Neuron (in vitro differentiated cells): ENCODE measurements around the gene STN1.

Experiments
- H2AFZ ChIP-seq: one replicate; pipeline ENCODE4 v1.6.1; 2013; ENCODE audit warnings: low read depth, mild to moderate bottlenecking, inconsistent platforms, low read length, moderate library complexity
- H3K27me3 ChIP-seq: one replicate; pipeline ENCODE4 v1.6.1; 2013; ENCODE audit warnings: low read length; ENCODE audit not compliant: insufficient read depth
- H3K36me3 ChIP-seq: one replicate; pipeline ENCODE4 v1.6.1; 2013; ENCODE audit warnings: low read length; ENCODE audit not compliant: insufficient read depth
- H3K4me1 ChIP-seq: one replicate; pipeline ENCODE4 v1.6.1; 2013; ENCODE audit warnings: low read length; ENCODE audit not compliant: insufficient read depth
- H3K4me3 ChIP-seq: 2 replicates; pipeline ENCODE4 v1.5.1; 2013; ENCODE audit warnings: mild to moderate bottlenecking, low read length, moderate library complexity
- H3K9me3 ChIP-seq: one replicate; pipeline ENCODE4 v1.6.1; 2013; ENCODE audit warnings: low read length

The STN1 gene

GRCh38 chr10:103859161-103860086, 58.6 kb downstream of the STN1 start:
- Histone ChIP-seq H2AFZ (no peak overlapping the region), H3K4me3 (no peak overlapping the region), H3K36me3 (no peaks in the 10 kb centered on the region), H3K9me3 (no peaks in the 10 kb centered on the region), H3K4me1 (peaks cover 14% of the 10 kb centered on the region), H3K27me3 (peaks cover 25% of the 10 kb centered on the region)

- no peak overlapping the region for H3K4me3 ChIP-seq
- H2AFZ ChIP-seq: no peak overlapping the region
- no peaks in the 10 kb centered on the region for H3K36me3 ChIP-seq
- H3K4me1 ChIP-seq: peaks cover 20% of the 10 kb centered on the region
- H3K27me3 ChIP-seq: peaks cover 28% of the 10 kb centered on the region
- no peaks in the 10 kb centered on the region for H3K9me3 ChIP-seq
Measured at GRCh38 chr10:103858360-103858759, 59.6 kb downstream of the STN1 start.

- peaks cover 29% of the 10 kb centered on the region for H3K27me3 ChIP-seq
- H3K9me3 ChIP-seq: no peaks in the 10 kb centered on the region
- H3K4me1 ChIP-seq: peaks cover 20% of the 10 kb centered on the region
- peak overlapping the region; percentile 37 for H2AFZ ChIP-seq
- H3K4me3 ChIP-seq: no peak overlapping the region
- no peaks in the 10 kb centered on the region for H3K36me3 ChIP-seq
Measured at GRCh38 chr10:103856797-103857170, 61.2 kb downstream of the STN1 start.

GRCh38 chr10:103855852-103856796, 61.9 kb downstream of the STN1 start:
- Histone ChIP-seq H3K36me3 (no peaks in the 10 kb centered on the region), H3K4me3 (peak overlapping the region; percentile 50), H3K27me3 (peaks cover 29% of the 10 kb centered on the region)

GRCh38 chr10:103855424-103855823, 62.6 kb downstream of the STN1 start, which contains the start of gene SH3PXD2A:
Gene SH3PXD2A, minus strand, starts transcription at chr10:103855576. Its CDS starts 310 bp downstream, at chr10:103855266.
- Histone ChIP-seq H3K4me1 (peaks cover 20% of the 10 kb centered on the region), H3K4me3 (peak within 1 kb of the TSS; percentile 50), H2AFZ (peak within 1 kb of the TSS; percentile 37), H3K36me3 (no peaks in the 10 kb centered on the region), H3K9me3 (no peaks in the 10 kb centered on the region), H3K27me3 (peaks cover 29% of the 10 kb centered on the region)

More at GRCh38 chr10:103855852-103856796, 61.9 kb downstream of the STN1 start:
- no peaks in the 10 kb centered on the region for H3K9me3 ChIP-seq
- peaks cover 20% of the 10 kb centered on the region for H3K4me1 ChIP-seq
- H2AFZ ChIP-seq: peak overlapping the region; percentile 37

GRCh38 chr10:103854686-103855391, 63.1 kb downstream of the STN1 start:
- H3K4me1 ChIP-seq: peaks cover 20% of the 10 kb centered on the region
- peak overlapping the region; percentile 37 for H2AFZ ChIP-seq
- H3K9me3 ChIP-seq: no peaks in the 10 kb centered on the region
- H3K4me3 ChIP-seq: peak overlapping the region; percentile 50
- H3K36me3 ChIP-seq: no peaks in the 10 kb centered on the region
- H3K27me3 ChIP-seq: peaks cover 29% of the 10 kb centered on the region

GRCh38 chr10:103854265-103854685, 63.7 kb downstream of the STN1 start:
- H3K27me3 ChIP-seq: peaks cover 29% of the 10 kb centered on the region
- H3K9me3 ChIP-seq: no peaks in the 10 kb centered on the region
- H3K4me3 ChIP-seq: peak overlapping the region; percentile 50
- peak overlapping the region; percentile 37 for H2AFZ ChIP-seq
- peaks cover 20% of the 10 kb centered on the region for H3K4me1 ChIP-seq
- H3K36me3 ChIP-seq: no peaks in the 10 kb centered on the region

GRCh38 chr10:103853428-103854264, 64.3 kb downstream of the STN1 start:
- H3K9me3 ChIP-seq: no peaks in the 10 kb centered on the region
- H2AFZ ChIP-seq: no peak overlapping the region
- peak overlapping the region; percentile 50 for H3K4me3 ChIP-seq
- H3K4me1 ChIP-seq: peaks cover 20% of the 10 kb centered on the region
- H3K36me3 ChIP-seq: no peaks in the 10 kb centered on the region
- peaks cover 29% of the 10 kb centered on the region for H3K27me3 ChIP-seq

GRCh38 chr10:103852856-103853255, 65.1 kb downstream of the STN1 start:
- H3K36me3 ChIP-seq: no peaks in the 10 kb centered on the region
- no peak overlapping the region for H3K4me3 ChIP-seq
- H3K9me3 ChIP-seq: no peaks in the 10 kb centered on the region
- peaks cover 20% of the 10 kb centered on the region for H3K4me1 ChIP-seq
- peaks cover 22% of the 10 kb centered on the region for H3K27me3 ChIP-seq
- H2AFZ ChIP-seq: no peak overlapping the region

- peaks cover 18% of the 10 kb centered on the region for H3K27me3 ChIP-seq
- peaks cover 20% of the 10 kb centered on the region for H3K4me1 ChIP-seq
- no peak overlapping the region for H3K4me3 ChIP-seq
Measured at GRCh38 chr10:103852189-103852711, 65.7 kb downstream of the STN1 start.

GRCh38 chr10:103851261-103851660, 66.7 kb downstream of the STN1 start:
- Histone ChIP-seq H3K4me1 (peaks cover 19% of the 10 kb centered on the region), H3K27me3 (peaks cover 8% of the 10 kb centered on the region), H3K36me3 (no peaks in the 10 kb centered on the region), H3K4me3 (no peak overlapping the region), H3K9me3 (no peaks in the 10 kb centered on the region), H2AFZ (no peak overlapping the region)

More at GRCh38 chr10:103852189-103852711, 65.7 kb downstream of the STN1 start:
- Histone ChIP-seq H2AFZ (no peak overlapping the region), H3K36me3 (no peaks in the 10 kb centered on the region), H3K9me3 (no peaks in the 10 kb centered on the region)

GRCh38 chr10:103850572-103850895, 67.5 kb downstream of the STN1 start:
- Histone ChIP-seq H3K36me3 (no peaks in the 10 kb centered on the region), H3K9me3 (no peaks in the 10 kb centered on the region), H3K27me3 (peaks cover 4% of the 10 kb centered on the region), H3K4me1 (peaks cover 13% of the 10 kb centered on the region), H2AFZ (no peak overlapping the region), H3K4me3 (no peak overlapping the region)
